Keratinocyte (primary cell): ENCODE data around the gene ANGPTL2.

Source experiments
- CTCF ChIP-seq, 3 experiments: IDR thresholded peaks in 1 of 3; conservative IDR thresholded peaks in 1 of 3; optimal IDR thresholded peaks in 1 of 3; 2 replicates in 2 of 3; 3 replicates in 1 of 3; pipeline versions ENCODE3 to v1.5.1; 2011; ENCODE audit warnings: low read length in 3 of 3, mild to moderate bottlenecking in 3 of 3, moderate library complexity in 2 of 3, control low read depth in 1 of 3, inconsistent platforms in 1 of 3; ENCODE audit not compliant: insufficient read depth in 2 of 3; ENCODE audit errors: extremely low read depth in 1 of 3
- EZH2 ChIP-seq: IDR thresholded peaks from one replicate; pipeline ENCODE4 v1.6.1; 2012; ENCODE audit warnings: inconsistent platforms, mild to moderate bottlenecking, low read length, moderate library complexity

- TF ChIP-seq CTCF (optimal IDR thresholded peaks at IDR 0.05 in 1 of 3, IDR thresholded peaks at IDR 0.05 in 1 of 3, conservative IDR thresholded peaks at IDR 0.05 in 1 of 3; ENCODE audit: extremely low read depth in 1 of 3, insufficient read depth in 2 of 3, low read length in 3 of 3) (no peak), EZH2 (no peak)
Observed at GRCh38 chr9:127124792-127125191, 2.4 kb upstream of the ANGPTL2 start.
